B cell (primary cell): ENCODE data around the gene ELL. TPM values are rescaled to one million over a fixed set of nuclear protein-coding genes. Genes with fewer than 3 reads are reported as not detected.

Source experiments
- ATAC-seq: fragments of 200-7000 bp; cut with Tn5 transposase; one replicate; pipeline ENCODE4 v1.10.0; 2021; ENCODE audit warnings: low read depth, mild to moderate bottlenecking, moderate number of reproducible peaks, moderate library complexity
- CTCF ChIA-PET: fragments of 350-600 bp; sonication (Branson Sonifier 250); formaldehyde crosslinking; loops from one replicate; lab custom pipeline; 2021; ENCODE audit warnings: antibody characterized with exemption, inconsistent platforms; lab: Charles Lee
- POLR2A ChIA-PET: fragments of 350-600 bp; sonication (Branson Sonifier 250); formaldehyde crosslinking; loops from one replicate; lab custom pipeline; 2021; ENCODE audit warnings: antibody characterized with exemption; lab: Charles Lee
- DNase-seq: peaks from one replicate; pipeline ENCODE4 v3.0.0; 2013
- H2AFZ ChIP-seq: 2 replicates; pipeline ENCODE4 v1.6.1; 2012; ENCODE audit warnings: mild to moderate bottlenecking, low read depth, low read length; ENCODE audit not compliant: insufficient read depth, poor library complexity, severe bottlenecking
- H3K27ac ChIP-seq, 2 donors: 1 replicate in 1 of 2; 2 replicates in 1 of 2; pipeline ENCODE4 v1.5.1; 2012 to 2013; ENCODE audit warnings: low read length in 2 of 2, mild to moderate bottlenecking in 2 of 2, moderate library complexity in 1 of 2
- H3K27me3 ChIP-seq, 4 experiments: fragments of 200-600 bp in 1 of 4; sonication (generic) in 1 of 4; replicated peaks in 1 of 4; 1 replicate in 2 of 4; 2 replicates in 2 of 4; pipeline versions ENCODE4 v1.6.1 to v1.7.0; 2013 to 2016; ENCODE audit warnings: low read length in 3 of 4, mild to moderate bottlenecking in 2 of 4, mixed read lengths in 1 of 4, moderate library complexity in 1 of 4; ENCODE audit not compliant: insufficient read depth in 4 of 4, control insufficient read depth in 3 of 4; ENCODE audit errors: control extremely low read depth in 1 of 4
- H3K36me3 ChIP-seq, 2 experiments: replicated peaks in 1 of 2; 1 replicate in 1 of 2; 2 replicates in 1 of 2; pipeline versions ENCODE4 v1.6.1 to v1.7.1; 2013; ENCODE audit warnings: low read length in 1 of 2; ENCODE audit not compliant: insufficient read depth in 2 of 2, control insufficient read depth in 1 of 2; ENCODE audit errors: control extremely low read depth in 1 of 2, extremely low read depth in 1 of 2
- H3K4me1 ChIP-seq, 2 donors: fragments of 200-600 bp in 1 of 2; sonication (generic) in 1 of 2; 1 replicate in 1 of 2; 2 replicates in 1 of 2; pipeline versions ENCODE4 v1.5.1 to v1.6.1; 2013 to 2017; ENCODE audit warnings: low read length in 2 of 2; ENCODE audit not compliant: control insufficient read depth in 2 of 2, insufficient read depth in 2 of 2
- H3K4me2 ChIP-seq: replicated peaks from 2 replicates; pipeline ENCODE3; 2012; ENCODE audit warnings: mild to moderate bottlenecking, low read depth, low read length; ENCODE audit not compliant: poor library complexity, severe bottlenecking
- H3K4me3 ChIP-seq, 5 experiments: fragments of 200-600 bp in 1 of 5; sonication (generic) in 1 of 5; 1 replicate in 3 of 5; 2 replicates in 2 of 5; pipeline versions ENCODE4 v1.5.1 to v1.7.0; 2011 to 2016; ENCODE audit warnings: low read length in 4 of 5, mild to moderate bottlenecking in 4 of 5, low read depth in 2 of 5, control low read depth in 1 of 5, moderate library complexity in 1 of 5; ENCODE audit not compliant: insufficient read depth in 1 of 5; ENCODE audit errors: control extremely low read depth in 1 of 5, extremely low read depth in 1 of 5
- H3K79me2 ChIP-seq: fragments of 200-600 bp; sonication (generic); one replicate; pipeline ENCODE4 v1.6.0; 2016; ENCODE audit warnings: low read length; ENCODE audit not compliant: control insufficient read depth, insufficient read depth
- H3K9ac ChIP-seq: fragments of 200-600 bp; sonication (generic); 2 replicates; pipeline ENCODE4 v1.6.1; 2017; ENCODE audit warnings: mild to moderate bottlenecking, low read length, moderate library complexity
- H3K9me3 ChIP-seq, 3 donors: one replicate each; pipeline versions ENCODE4 v1.6.1 to v1.7.1; 2013; ENCODE audit warnings: low read length in 2 of 3; ENCODE audit not compliant: control insufficient read depth in 2 of 3, insufficient read depth in 1 of 3; ENCODE audit errors: control extremely low read depth in 1 of 3
- H4K20me1 ChIP-seq: 2 replicates; pipeline ENCODE4 v1.6.0; 2012; ENCODE audit warnings: mild to moderate bottlenecking, low read length; ENCODE audit not compliant: insufficient read depth, control insufficient read depth, poor library complexity, severe bottlenecking
- H3K27ac Mint-ChIP-seq: one replicate; pipeline ENCODE4 v1.8.0; 2021; ENCODE audit warnings: mixed read lengths
- H3K27me3 Mint-ChIP-seq: one replicate; pipeline ENCODE4 v1.8.0; 2021; ENCODE audit warnings: mixed read lengths
- H3K4me1 Mint-ChIP-seq: one replicate; pipeline ENCODE4 v1.8.0; 2021; ENCODE audit warnings: mixed read lengths
- H3K4me3 Mint-ChIP-seq: one replicate; pipeline ENCODE4 v1.8.0; 2021; ENCODE audit warnings: mixed read lengths
- H3K9me3 Mint-ChIP-seq: one replicate; pipeline ENCODE4 v1.8.0; 2022; ENCODE audit warnings: mixed read lengths; ENCODE audit not compliant: insufficient read depth
- EZH2 ChIP-seq: IDR thresholded peaks from 2 replicates; pipeline ENCODE4 v1.6.1; 2012; ENCODE audit warnings: borderline replicate concordance, low read depth, mild to moderate bottlenecking, moderate library complexity, low read length; ENCODE audit not compliant: insufficient read depth, poor library complexity, severe bottlenecking
- WGBS: methylation state at CpG from one replicate; pipeline ENCODE4 v1.1.5; 2013; ENCODE audit warnings: missing lambda C conversion rate; ENCODE audit not compliant: insufficient coverage; 5-methylcytosine and 5-hydroxymethylcytosine counted together
- intact Hi-C: fragments of 100-400 bp; cut with micrococcal nuclease; formaldehyde crosslinking; loops from one replicate; pipeline ENCODE4 v1.10.0; 2022
- polyA plus RNA-seq: library from polyadenylated mRNA; depleted of rRNA; stranded (reverse); fragments of >200 nt; gene quantifications from 2 replicates; pipeline ENCODE4 v1.2.3, GENCODE V29; 2012
- total RNA-seq, 2 donors: library from RNA; stranded (reverse); fragments of 120-200 nt in 1 of 2; gene quantifications; 1 replicate in 1 of 2; 2 replicates in 1 of 2; pipeline versions ENCODE4 v1.2.3 to v1.2.4, GENCODE V29; 2013 to 2022
- TF ChIP-seq, protein P1 (sequence below): fragments of 200-600 bp; IDR thresholded peaks from one replicate; pipeline ENCODE4 v1.8.0; 2022; ENCODE audit warnings: antibody characterized with exemption, mild to moderate bottlenecking

ELL gene
- total and polyA plus RNA-seq, 2 donors (not counting 1 experiment from before 2014, with no cell fraction given): 21.2 to 31.4 TPM

DNA sequence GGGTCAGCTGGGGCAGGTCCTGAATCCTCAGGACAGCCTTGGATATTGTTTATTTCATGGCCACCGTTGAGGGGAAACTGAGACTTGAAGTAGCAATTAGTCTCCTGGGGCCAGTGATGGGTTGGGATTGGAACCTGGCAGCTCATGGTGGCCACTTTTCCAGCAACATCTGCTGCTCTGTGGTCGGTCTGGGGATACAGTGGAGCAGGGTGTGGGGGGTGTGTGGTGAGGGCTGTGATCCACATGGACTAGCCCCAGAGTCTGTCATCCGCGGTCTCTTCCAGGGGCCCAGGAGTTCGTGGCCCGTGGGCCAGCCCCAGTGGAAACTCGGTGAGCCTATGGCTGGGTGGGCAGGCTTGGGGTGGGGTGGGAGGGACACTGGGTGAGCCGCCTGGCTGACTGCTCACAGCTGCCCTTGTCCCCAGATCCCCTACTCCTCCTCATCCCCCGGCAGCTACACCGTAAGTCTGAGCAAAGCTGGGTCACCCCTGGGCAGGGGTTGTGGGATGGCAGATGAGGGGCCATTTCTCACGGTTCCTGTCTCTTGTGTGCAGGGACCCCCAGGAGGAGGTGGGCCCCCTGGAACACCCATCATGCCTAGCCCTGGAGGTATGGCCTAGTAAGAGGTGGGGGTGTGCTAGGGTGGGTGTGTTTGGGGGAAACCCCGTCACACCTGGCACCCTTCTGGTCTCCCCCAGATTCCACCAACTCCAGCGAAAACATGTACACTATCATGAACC is 89.4 kb downstream of the ELL start:
- peak overlapping the region in 4 of 5 experiments; percentile 78 to 92 (median 86) for H3K4me3 ChIP-seq
- no peaks in the 10 kb centered on the region for H3K9me3 ChIP-seq
- peaks cover 10% of the 10 kb centered on the region for H3K79me2 ChIP-seq
- 83% methylated on average over 5 of the region's 13 CpGs for WGBS
- H3K27me3 ChIP-seq: no peaks in the 10 kb centered on the region
- peak overlapping the region; percentile 84 for H3K9ac ChIP-seq
- peak overlapping the region; percentile 57 to 79 for H3K27ac ChIP-seq
- Mint-ChIP-seq H3K4me3 (peak overlapping the region; percentile 81), H3K27ac (peak overlapping the region; percentile 71), H3K27me3 (no peaks in the 10 kb centered on the region), H3K4me1 (peaks cover 38% of the 10 kb centered on the region), H3K9me3 (no peaks in the 10 kb centered on the region)
- peak overlapping the region; percentile 76 for H2AFZ ChIP-seq
- POLR2A ChIA-PET: interaction anchor here (0.5 to 1.0 kb wide), 2 partner anchors 11 to 192 kb away, joined by 3 read pairs; no protein-coding TSS in a partner anchor
- CTCF ChIA-PET: interaction anchor here (0.7 to 3.4 kb wide), 3 partner anchors 13 to 153 kb away, joined by 3 to 13 read pairs (median 4); partner anchors contain the start of gene SSBP4
- ATAC-seq: no peak
- no peak for TF ChIP-seq EZH2
- TF ChIP-seq, protein P1, sequence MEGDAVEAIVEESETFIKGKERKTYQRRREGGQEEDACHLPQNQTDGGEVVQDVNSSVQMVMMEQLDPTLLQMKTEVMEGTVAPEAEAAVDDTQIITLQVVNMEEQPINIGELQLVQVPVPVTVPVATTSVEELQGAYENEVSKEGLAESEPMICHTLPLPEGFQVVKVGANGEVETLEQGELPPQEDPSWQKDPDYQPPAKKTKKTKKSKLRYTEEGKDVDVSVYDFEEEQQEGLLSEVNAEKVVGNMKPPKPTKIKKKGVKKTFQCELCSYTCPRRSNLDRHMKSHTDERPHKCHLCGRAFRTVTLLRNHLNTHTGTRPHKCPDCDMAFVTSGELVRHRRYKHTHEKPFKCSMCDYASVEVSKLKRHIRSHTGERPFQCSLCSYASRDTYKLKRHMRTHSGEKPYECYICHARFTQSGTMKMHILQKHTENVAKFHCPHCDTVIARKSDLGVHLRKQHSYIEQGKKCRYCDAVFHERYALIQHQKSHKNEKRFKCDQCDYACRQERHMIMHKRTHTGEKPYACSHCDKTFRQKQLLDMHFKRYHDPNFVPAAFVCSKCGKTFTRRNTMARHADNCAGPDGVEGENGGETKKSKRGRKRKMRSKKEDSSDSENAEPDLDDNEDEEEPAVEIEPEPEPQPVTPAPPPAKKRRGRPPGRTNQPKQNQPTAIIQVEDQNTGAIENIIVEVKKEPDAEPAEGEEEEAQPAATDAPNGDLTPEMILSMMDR: no peak
- no peak for DNase-seq
- peaks cover 40 to 60% of the 10 kb centered on the region in 2 donors for H3K4me1 ChIP-seq
- peaks cover 33% of the 10 kb centered on the region for H4K20me1 ChIP-seq
- no peaks in the 10 kb centered on the region for H3K36me3 ChIP-seq
- intact Hi-C loops: no loop called here
- peak overlapping the region; percentile 98 for H3K4me2 ChIP-seq
